ENCODE measurements around the gene UQCRFS1.

- no peak for TF ChIP-seq POLR2A (IDR thresholded peaks at IDR 0.05)
- TF ChIP-seq, protein P1, sequence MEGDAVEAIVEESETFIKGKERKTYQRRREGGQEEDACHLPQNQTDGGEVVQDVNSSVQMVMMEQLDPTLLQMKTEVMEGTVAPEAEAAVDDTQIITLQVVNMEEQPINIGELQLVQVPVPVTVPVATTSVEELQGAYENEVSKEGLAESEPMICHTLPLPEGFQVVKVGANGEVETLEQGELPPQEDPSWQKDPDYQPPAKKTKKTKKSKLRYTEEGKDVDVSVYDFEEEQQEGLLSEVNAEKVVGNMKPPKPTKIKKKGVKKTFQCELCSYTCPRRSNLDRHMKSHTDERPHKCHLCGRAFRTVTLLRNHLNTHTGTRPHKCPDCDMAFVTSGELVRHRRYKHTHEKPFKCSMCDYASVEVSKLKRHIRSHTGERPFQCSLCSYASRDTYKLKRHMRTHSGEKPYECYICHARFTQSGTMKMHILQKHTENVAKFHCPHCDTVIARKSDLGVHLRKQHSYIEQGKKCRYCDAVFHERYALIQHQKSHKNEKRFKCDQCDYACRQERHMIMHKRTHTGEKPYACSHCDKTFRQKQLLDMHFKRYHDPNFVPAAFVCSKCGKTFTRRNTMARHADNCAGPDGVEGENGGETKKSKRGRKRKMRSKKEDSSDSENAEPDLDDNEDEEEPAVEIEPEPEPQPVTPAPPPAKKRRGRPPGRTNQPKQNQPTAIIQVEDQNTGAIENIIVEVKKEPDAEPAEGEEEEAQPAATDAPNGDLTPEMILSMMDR (IDR thresholded peaks at IDR 0.05), result no peak
Observed at GRCh38 chr19:29248332-29248844, 35.4 kb upstream of the UQCRFS1 start.

Measured in uterus (tissue), 2 donors.